Activated CD4-positive, alpha-beta T cell treated with anti-CD3 and anti-CD28 coated beads, Interleukin-10, Interleukin-2, amounts not matched to agents 100 ng/mL and 50 ng/mL, durations not matched to agents 16 hours and 8 hours (primary cell): ENCODE results near the gene TRIM24.
"Not testable (repeated sequence)": the region's sequence is repeated elsewhere in the genome, so short reads cannot be mapped to it uniquely, and the experiment has no call there.

ENCODE experiments used
- DNase-seq: peaks from one replicate; pipeline ENCODE4 v3.0.0-alpha.2; 2020

The TRIM24 gene

GRCh38 chr7:138460649-138461607, 869 bp downstream of the TRIM24 start:
- DNase-seq, result peak; percentile 72

- DNase-seq, result not testable (repeated sequence)
Measured at GRCh38 chr7:138463291-138463618, 3.2 kb downstream of the TRIM24 start.

GRCh38 chr7:138465046-138465445, 5.0 kb downstream of the TRIM24 start:
- DNase-seq, result no peak

GRCh38 chr7:138466069-138466756, 6.2 kb downstream of the TRIM24 start:
- DNase-seq, result not testable (repeated sequence)

- no peak for DNase-seq
Measured at GRCh38 chr7:138468244-138469123, 8.4 kb downstream of the TRIM24 start.

- DNase-seq, result no peak
Measured at GRCh38 chr7:138470391-138471157, 10.5 kb downstream of the TRIM24 start.

GRCh38 chr7:138472292-138473079, 12.4 kb downstream of the TRIM24 start:
- DNase-seq, result no peak

GRCh38 chr7:138475377-138475776, 15.3 kb downstream of the TRIM24 start:
- no peak for DNase-seq

GRCh38 chr7:138477081-138477578, 17.1 kb downstream of the TRIM24 start:
- no peak for DNase-seq

GRCh38 chr7:138477581-138477980, 17.5 kb downstream of the TRIM24 start:
- DNase-seq, result no peak

- peak; percentile 52 for DNase-seq
Measured at GRCh38 chr7:138478499-138478908, 18.4 kb downstream of the TRIM24 start.

GRCh38 chr7:138480527-138480926, 20.5 kb downstream of the TRIM24 start:
- DNase-seq, result no peak

GRCh38 chr7:138481447-138482380, 21.7 kb downstream of the TRIM24 start:
- no peak for DNase-seq

- no peak for DNase-seq
Measured at GRCh38 chr7:138483531-138483930, 23.5 kb downstream of the TRIM24 start.

GRCh38 chr7:138485508-138485907, 25.4 kb downstream of the TRIM24 start:
- DNase-seq, result not testable (repeated sequence)

- not testable (repeated sequence) for DNase-seq
Measured at GRCh38 chr7:138489139-138489538, 29.1 kb downstream of the TRIM24 start.

- no peak for DNase-seq
Measured at GRCh38 chr7:138491612-138492386, 31.7 kb downstream of the TRIM24 start.

GRCh38 chr7:138492423-138492822, 32.4 kb downstream of the TRIM24 start:
- DNase-seq, result no peak

GRCh38 chr7:138493535-138493934, 33.5 kb downstream of the TRIM24 start:
- no peak for DNase-seq
